ENCODE results near the gene CCNH. TPM values are rescaled to one million over a fixed set of nuclear protein-coding genes. Genes with fewer than 3 reads are reported as not detected.
A peak's percentile ranks its signal among the peaks of the same experiment; 100 is the strongest.

CCNH gene
- total and polyA plus RNA-seq, 5 donors from 2014 or later: 60.0 to 393 (median 63.6) TPM

DNA sequence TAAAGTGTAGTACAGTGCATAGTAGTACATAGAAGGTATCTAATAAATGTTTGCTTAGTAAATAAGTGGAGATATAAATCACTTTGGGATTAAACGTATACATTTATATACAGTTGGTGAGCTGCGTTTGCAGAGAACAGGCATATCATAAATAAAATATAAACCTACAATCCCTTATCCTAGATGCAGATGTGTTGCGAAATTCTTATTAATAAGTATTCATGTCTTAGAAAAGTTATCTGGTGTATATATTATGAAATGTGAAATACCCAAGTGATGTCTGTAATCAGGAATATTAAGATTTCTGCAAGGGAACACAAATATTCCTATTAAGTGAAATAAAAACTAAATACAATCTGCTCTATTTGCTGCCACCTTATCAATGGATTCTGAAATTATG is 8.8 kb downstream of the CCNH start:
- Mint-ChIP-seq H3K36me3 (peaks cover 54% of the 10 kb centered on the region), H3K27ac (no peak overlapping the region), H3K4me3 (no peak overlapping the region), H3K27me3 (no peaks in the 10 kb centered on the region), H3K4me1 (peaks cover 24 to 56% (median 52%) of the 10 kb centered on the region in 4 donors), H3K9me3 (no peaks in the 10 kb centered on the region)
- Histone ChIP-seq H3K27ac (ENCODE audit: insufficient read depth, low read length, poor library complexity, severe bottlenecking) (no peak overlapping the region), H3K27me3 (ENCODE audit: control insufficient read depth, insufficient read depth, low read length) (no peaks in the 10 kb centered on the region), H3K36me3 (ENCODE audit: control insufficient read depth, insufficient read depth, low read length) (peaks cover 83% of the 10 kb centered on the region), H3K9me3 (ENCODE audit: control insufficient read depth in 2 of 2, low read length in 2 of 2) (no peaks in the 10 kb centered on the region), H3K4me3 (ENCODE audit: low read depth, low read length) (no peak overlapping the region), H3K4me1 (ENCODE audit: control insufficient read depth, insufficient read depth, low read length, poor library complexity, severe bottlenecking) (peaks cover 22% of the 10 kb centered on the region)
- no peak for ATAC-seq (ENCODE audit: low read depth in 2 of 2)
- DNase-seq: no peak

- Histone ChIP-seq H3K4me1 (ENCODE audit: control insufficient read depth, insufficient read depth, low read length, poor library complexity, severe bottlenecking) (peaks cover 19% of the 10 kb centered on the region), H3K4me3 (ENCODE audit: low read depth, low read length) (no peak overlapping the region), H3K27me3 (ENCODE audit: control insufficient read depth, insufficient read depth, low read length) (no peaks in the 10 kb centered on the region), H3K36me3 (ENCODE audit: control insufficient read depth, insufficient read depth, low read length) (peaks cover 80% of the 10 kb centered on the region), H3K9me3 (ENCODE audit: control insufficient read depth in 2 of 2, low read length in 2 of 2) (no peaks in the 10 kb centered on the region), H3K27ac (ENCODE audit: insufficient read depth, low read length, poor library complexity, severe bottlenecking) (no peak overlapping the region)
- H3K4me3 Mint-ChIP-seq: no peak overlapping the region
- DNase-seq: no peak
- peaks cover 52% of the 10 kb centered on the region for H3K36me3 Mint-ChIP-seq
- no peaks in the 10 kb centered on the region for H3K9me3 Mint-ChIP-seq
- ATAC-seq (ENCODE audit: low read depth in 2 of 2): no peak
- peak overlapping the region in 1 of 3 donors; percentile 27 for H3K27ac Mint-ChIP-seq
- H3K4me1 Mint-ChIP-seq: peaks cover 23 to 56% (median 50%) of the 10 kb centered on the region in 4 donors
- H3K27me3 Mint-ChIP-seq: no peaks in the 10 kb centered on the region
These were observed 9.3 kb downstream of the CCNH start for GRCh38 chr5:87403409-87403808.

DNA sequence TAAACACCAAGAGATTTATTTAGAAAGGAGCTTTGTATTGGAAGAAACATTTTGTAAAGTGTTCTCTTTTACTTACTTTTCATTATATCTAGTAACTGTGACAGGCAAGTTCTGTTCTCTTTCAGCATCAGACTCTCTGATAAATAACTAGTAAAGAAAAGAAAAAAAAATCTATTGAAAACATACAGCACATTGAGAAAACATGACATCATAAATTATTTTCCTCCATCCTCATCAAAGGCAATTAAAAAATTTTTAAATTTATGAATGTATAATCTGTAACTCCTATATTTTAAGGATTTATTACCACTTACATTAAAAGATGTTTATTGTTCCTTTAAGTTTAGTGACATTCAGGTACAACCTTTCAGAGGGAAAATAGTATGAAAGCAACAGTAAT is 11.1 kb downstream of the CCNH start:
- H3K36me3 Mint-ChIP-seq: peaks cover 45% of the 10 kb centered on the region
- peaks cover 80% of the 10 kb centered on the region for H3K36me3 ChIP-seq (ENCODE audit: control insufficient read depth, insufficient read depth, low read length)
- no peaks in the 10 kb centered on the region for H3K27me3 ChIP-seq (ENCODE audit: control insufficient read depth, insufficient read depth, low read length)
- no peak overlapping the region for H3K4me3 ChIP-seq (ENCODE audit: low read depth, low read length)
- H3K4me1 Mint-ChIP-seq: peaks cover 15 to 60% (median 44%) of the 10 kb centered on the region in 4 donors
- H3K4me3 Mint-ChIP-seq: no peak overlapping the region
- DNase-seq (no peak), ATAC-seq (ENCODE audit: low read depth in 2 of 2) (no peak)
- peaks cover 11% of the 10 kb centered on the region for H3K4me1 ChIP-seq (ENCODE audit: control insufficient read depth, insufficient read depth, low read length, poor library complexity, severe bottlenecking)
- no peaks in the 10 kb centered on the region for H3K9me3 ChIP-seq (ENCODE audit: control insufficient read depth in 2 of 2, low read length in 2 of 2)
- H3K27me3 Mint-ChIP-seq: no peaks in the 10 kb centered on the region
- peak overlapping the region; percentile 28 for H3K27ac ChIP-seq (ENCODE audit: insufficient read depth, low read length, poor library complexity, severe bottlenecking)
- H3K27ac Mint-ChIP-seq: no peak overlapping the region
- H3K9me3 Mint-ChIP-seq: no peaks in the 10 kb centered on the region

DNA sequence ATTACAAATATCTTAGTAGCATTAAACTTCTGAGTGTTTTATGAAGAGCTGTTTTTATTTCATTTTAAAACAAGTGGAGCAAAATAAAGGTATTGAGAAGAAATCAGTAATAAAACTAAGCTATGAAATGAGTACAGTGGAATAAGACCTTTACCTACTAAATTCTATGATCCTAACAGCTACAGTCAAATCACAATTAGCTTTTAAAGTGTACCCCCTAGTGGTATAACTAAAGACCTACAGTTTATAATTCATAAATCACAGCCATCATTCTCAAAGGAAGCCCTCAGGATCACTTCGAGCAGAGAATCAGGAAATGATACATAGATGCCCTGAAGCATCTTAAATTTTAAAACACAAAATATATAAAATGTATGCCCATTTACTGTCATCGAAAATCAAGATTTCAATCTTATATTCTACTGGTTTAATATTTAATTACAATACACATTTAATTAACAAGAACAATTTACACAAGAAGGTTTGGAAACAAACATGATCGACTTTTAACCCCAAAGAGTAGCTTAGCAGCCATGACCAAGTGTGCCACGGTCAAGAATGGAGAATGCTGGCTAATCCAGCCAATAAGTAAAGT is 12.3 kb downstream of the CCNH start:
- Histone ChIP-seq H3K4me3 (ENCODE audit: low read depth, low read length) (peak overlapping the region; percentile 8), H3K27ac (ENCODE audit: insufficient read depth, low read length, poor library complexity, severe bottlenecking) (peak overlapping the region; percentile 28), H3K9me3 (ENCODE audit: control insufficient read depth in 2 of 2, low read length in 2 of 2) (no peaks in the 10 kb centered on the region), H3K4me1 (ENCODE audit: control insufficient read depth, insufficient read depth, low read length, poor library complexity, severe bottlenecking) (peaks cover 11% of the 10 kb centered on the region), H3K27me3 (ENCODE audit: control insufficient read depth, insufficient read depth, low read length) (no peaks in the 10 kb centered on the region), H3K36me3 (ENCODE audit: control insufficient read depth, insufficient read depth, low read length) (peaks cover 78% of the 10 kb centered on the region)
- Mint-ChIP-seq H3K36me3 (peaks cover 41% of the 10 kb centered on the region), H3K27me3 (no peaks in the 10 kb centered on the region), H3K4me3 (peak overlapping the region in 2 of 4 donors; percentile 1 to 50), H3K4me1 (peaks cover 11 to 52% (median 37%) of the 10 kb centered on the region in 4 donors), H3K9me3 (no peaks in the 10 kb centered on the region), H3K27ac (peak overlapping the region in 2 of 3 donors; percentile 15 to 50)
- DNase-seq (peak in 2 of 3 donors; percentile 58 to 62), ATAC-seq (ENCODE audit: low read depth in 2 of 2) (peak; percentile 76 to 84)

GRCh38 chr5:87399720-87400119 is 13.0 kb downstream of the CCNH start:
- no peaks in the 10 kb centered on the region for H3K27me3 Mint-ChIP-seq
- Histone ChIP-seq H3K27me3 (ENCODE audit: control insufficient read depth, insufficient read depth, low read length) (no peaks in the 10 kb centered on the region), H3K4me1 (ENCODE audit: control insufficient read depth, insufficient read depth, low read length, poor library complexity, severe bottlenecking) (peaks cover 11% of the 10 kb centered on the region), H3K36me3 (ENCODE audit: control insufficient read depth, insufficient read depth, low read length) (peaks cover 80% of the 10 kb centered on the region), H3K27ac (ENCODE audit: insufficient read depth, low read length, poor library complexity, severe bottlenecking) (no peak overlapping the region), H3K4me3 (ENCODE audit: low read depth, low read length) (peak overlapping the region; percentile 8), H3K9me3 (ENCODE audit: control insufficient read depth in 2 of 2, low read length in 2 of 2) (no peaks in the 10 kb centered on the region)
- no peak for ATAC-seq (ENCODE audit: low read depth in 2 of 2)
- H3K9me3 Mint-ChIP-seq: peaks cover 0 to 2% (median 0%) of the 10 kb centered on the region in 7 donors
- H3K27ac Mint-ChIP-seq: peak overlapping the region; percentile 15 to 59 (median 50)
- DNase-seq: no peak
- H3K4me3 Mint-ChIP-seq: no peak overlapping the region
- H3K4me1 Mint-ChIP-seq: peaks cover 11 to 55% (median 40%) of the 10 kb centered on the region in 4 donors
- peaks cover 43% of the 10 kb centered on the region for H3K36me3 Mint-ChIP-seq

DNA sequence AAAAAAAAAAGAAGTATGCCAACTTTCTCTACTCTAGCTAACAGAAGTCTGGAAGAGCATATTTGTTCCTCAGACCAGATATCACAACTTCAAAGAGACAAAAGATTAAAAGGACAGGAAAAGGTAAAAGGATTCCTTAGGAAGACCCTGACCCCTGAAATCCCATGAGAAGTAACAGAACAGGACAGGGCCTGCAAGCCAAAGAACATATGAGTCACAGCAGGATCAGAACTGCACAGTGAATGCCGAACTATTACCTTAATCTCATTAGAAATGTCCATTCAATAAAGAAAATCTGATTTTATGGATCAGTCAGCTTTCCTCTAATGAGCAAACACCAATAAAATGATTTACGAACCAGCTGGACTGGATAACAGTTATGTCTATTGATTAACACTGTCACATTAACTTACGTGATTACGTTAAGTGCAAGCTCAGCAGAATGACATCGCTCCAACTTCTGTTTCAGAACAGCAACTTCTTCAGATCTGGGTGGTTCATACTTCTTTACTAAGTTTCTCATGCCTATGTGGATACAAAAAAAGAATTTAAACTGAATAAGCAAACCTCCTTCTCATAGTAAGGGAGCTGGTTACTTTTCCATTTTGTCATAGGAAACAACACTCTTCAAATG is 13.6 kb downstream of the CCNH start:
- H3K9me3 Mint-ChIP-seq: peaks cover 0 to 2% (median 0%) of the 10 kb centered on the region in 7 donors
- ATAC-seq (ENCODE audit: low read depth in 2 of 2) (no peak), DNase-seq (no peak)
- peaks cover 45% of the 10 kb centered on the region for H3K36me3 Mint-ChIP-seq
- no peaks in the 10 kb centered on the region for H3K27me3 Mint-ChIP-seq
- peak overlapping the region; percentile 15 to 59 (median 50) for H3K27ac Mint-ChIP-seq
- Histone ChIP-seq H3K27me3 (ENCODE audit: control insufficient read depth, insufficient read depth, low read length) (no peaks in the 10 kb centered on the region), H3K36me3 (ENCODE audit: control insufficient read depth, insufficient read depth, low read length) (peaks cover 83% of the 10 kb centered on the region), H3K4me1 (ENCODE audit: control insufficient read depth, insufficient read depth, low read length, poor library complexity, severe bottlenecking) (peaks cover 11% of the 10 kb centered on the region), H3K27ac (ENCODE audit: insufficient read depth, low read length, poor library complexity, severe bottlenecking) (no peak overlapping the region), H3K4me3 (ENCODE audit: low read depth, low read length) (no peak overlapping the region), H3K9me3 (ENCODE audit: control insufficient read depth in 2 of 2, low read length in 2 of 2) (no peaks in the 10 kb centered on the region)
- H3K4me1 Mint-ChIP-seq: peaks cover 6 to 52% (median 37%) of the 10 kb centered on the region in 4 donors
- peak overlapping the region in 1 of 4 donors; percentile 43 for H3K4me3 Mint-ChIP-seq

DNA sequence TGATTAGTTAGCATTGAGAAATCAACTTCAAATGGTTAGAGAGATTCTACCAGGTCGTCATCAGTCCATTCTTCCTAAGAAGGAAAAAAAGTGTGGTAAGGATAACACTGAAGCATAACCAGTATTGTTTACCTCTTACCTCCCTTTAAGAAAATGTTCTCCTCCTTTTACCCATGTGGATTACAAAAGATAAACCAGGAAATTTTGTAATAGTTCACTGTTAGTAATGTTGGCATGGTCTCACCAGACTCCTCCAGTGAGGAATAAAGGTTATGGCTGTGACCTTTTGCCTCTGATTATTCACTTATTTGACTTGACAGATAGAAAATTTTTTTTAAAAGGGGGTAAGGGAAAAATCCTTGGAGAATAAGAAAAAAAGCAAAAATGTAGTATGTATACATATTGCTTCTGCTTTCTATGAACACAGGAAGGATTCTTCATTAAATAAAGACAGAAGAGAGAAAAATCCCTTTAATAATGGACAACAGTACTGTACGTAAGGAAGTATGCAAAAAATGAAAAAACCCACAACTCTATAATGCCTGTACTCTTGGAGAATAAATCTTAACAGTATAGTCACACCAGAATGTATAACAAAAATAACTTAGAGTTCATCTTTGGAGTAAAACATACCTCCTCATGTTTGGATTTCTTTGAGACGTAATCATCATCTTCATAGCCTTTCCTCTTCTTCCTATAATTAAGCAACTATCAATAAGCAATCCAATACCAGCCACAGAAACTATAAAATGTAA is 18.1 kb downstream of the CCNH start:
- ATAC-seq (ENCODE audit: low read depth in 2 of 2) (no peak), DNase-seq (no peak)
- no peaks in the 10 kb centered on the region for H3K27me3 ChIP-seq (ENCODE audit: control insufficient read depth, insufficient read depth, low read length)
- H3K4me3 ChIP-seq (ENCODE audit: low read depth, low read length): no peak overlapping the region
- H3K36me3 ChIP-seq (ENCODE audit: control insufficient read depth, insufficient read depth, low read length): peaks cover 91% of the 10 kb centered on the region
- H3K9me3 ChIP-seq (ENCODE audit: control insufficient read depth in 2 of 2, low read length in 2 of 2): no peaks in the 10 kb centered on the region
- Mint-ChIP-seq H3K27ac (peak overlapping the region in 1 of 3 donors; percentile 61), H3K4me3 (no peak overlapping the region), H3K27me3 (peaks cover 4% of the 10 kb centered on the region), H3K36me3 (peaks cover 69% of the 10 kb centered on the region), H3K9me3 (peaks cover 0 to 2% (median 0%) of the 10 kb centered on the region in 7 donors), H3K4me1 (peaks cover 14 to 56% (median 40%) of the 10 kb centered on the region in 4 donors)
- peaks cover 4% of the 10 kb centered on the region for H3K4me1 ChIP-seq (ENCODE audit: control insufficient read depth, insufficient read depth, low read length, poor library complexity, severe bottlenecking)
- no peak overlapping the region for H3K27ac ChIP-seq (ENCODE audit: insufficient read depth, low read length, poor library complexity, severe bottlenecking)
